Esophagus squamous epithelium (tissue), 5 donors: ENCODE results near the gene CHCHD3. TPM values are rescaled to one million over a fixed set of nuclear protein-coding genes. Genes with fewer than 3 reads are reported as not detected.

Experiments
- DNase-seq: peaks from one replicate; lab custom pipeline; 2025; lab: John Stamatoyannopoulos, UW
- H3K27ac ChIP-seq, 4 donors: fragments of 200-600 bp; sonication (generic); one replicate each; pipeline ENCODE4 v1.5.1; 2016 to 2019; ENCODE audit warnings: mild to moderate bottlenecking in 1 of 4
- H3K27me3 ChIP-seq, 4 donors: fragments of 200-600 bp; sonication (generic); 1 replicate in 3 of 4; 2 replicates in 1 of 4; pipeline versions ENCODE4 v1.5.1 to v1.6.0; 2017 to 2021; ENCODE audit warnings: antibody characterized with exemption in 1 of 4
- H3K36me3 ChIP-seq, 3 donors: fragments of 200-600 bp; sonication (generic); one replicate each; pipeline ENCODE4 v1.5.1; 2016 to 2019
- H3K4me1 ChIP-seq, 3 donors: fragments of 200-600 bp; sonication (generic); one replicate each; pipeline ENCODE4 v1.5.1; 2017 to 2019
- H3K4me3 ChIP-seq, 4 donors: fragments of 200-600 bp; sonication (generic); 1 replicate in 3 of 4; 2 replicates in 1 of 4; pipeline ENCODE4 v1.5.1; 2016 to 2019; ENCODE audit warnings: mild to moderate bottlenecking in 2 of 4, moderate library complexity in 1 of 4
- H3K9me3 ChIP-seq, 3 donors: fragments of 200-600 bp; sonication (generic); one replicate each; pipeline ENCODE4 v1.5.1; 2016 to 2019
- CTCF ChIP-seq, 6 experiments: fragments of 450-650 bp in 4 of 6; fragments of 200-600 bp in 2 of 6; sonication (generic) in 2 of 6; IDR thresholded peaks; one replicate each; pipeline ENCODE4 v1.5.1; 2016 to 2019; ENCODE audit warnings: antibody characterized with exemption in 6 of 6, mild to moderate bottlenecking in 4 of 6, moderate library complexity in 4 of 6
- POLR2A ChIP-seq, 4 donors: fragments of 450-650 bp; IDR thresholded peaks; one replicate each; pipeline ENCODE4 v1.6.1; 2017; ENCODE audit warnings: antibody characterized with exemption in 4 of 4, mild to moderate bottlenecking in 4 of 4, moderate library complexity in 3 of 4
- WGBS, 2 donors: methylation state at CpG; one replicate each; pipeline ENCODE4 v1.1.5; 2018; 5-methylcytosine and 5-hydroxymethylcytosine counted together
- intact Hi-C: fragments of 100-400 bp; cut with DNase I; formaldehyde crosslinking; loops from one replicate; pipeline ENCODE4 v1.15.0; 2022
- total RNA-seq, 4 donors: library from RNA; depleted of rRNA; stranded (reverse); fragments of >200 nt; gene quantifications; one replicate each; pipeline ENCODE4 v1.1.0, GENCODE V29; 2016
- donor health status: DM: yes; HTN: yes; CAD: no.

CHCHD3 gene
- total RNA-seq, 4 donors from 2014 or later, result 36.8 to 55.0 (median 40.9) TPM

- no peak for DNase-seq
- no peak for TF ChIP-seq CTCF (IDR thresholded peaks at IDR 0.05)
- no peak for TF ChIP-seq POLR2A (IDR thresholded peaks at IDR 0.05)
- 78 to 82% methylated on average over 5 of the region's 5 CpGs for WGBS, 2 donors
- intact Hi-C loops, result no loop called here
- Histone ChIP-seq H3K36me3 (no peaks in the 10 kb centered on the region), H3K27ac (no peak overlapping the region), H3K4me1 (no peaks in the 10 kb centered on the region), H3K9me3 (no peaks in the 10 kb centered on the region), H3K27me3 (no peaks in the 10 kb centered on the region), H3K4me3 (no peak overlapping the region)
Measured at GRCh38 chr7:132872034-132872433, 209.9 kb downstream of the CHCHD3 start.

- 84 to 88% methylated on average over 6 of the region's 6 CpGs for WGBS, 2 donors
- Histone ChIP-seq H3K4me1 (no peaks in the 10 kb centered on the region), H3K27me3 (no peaks in the 10 kb centered on the region), H3K36me3 (no peaks in the 10 kb centered on the region), H3K27ac (no peak overlapping the region), H3K9me3 (no peaks in the 10 kb centered on the region), H3K4me3 (no peak overlapping the region)
- DNase-seq, result no peak
- no peak for TF ChIP-seq CTCF (IDR thresholded peaks at IDR 0.05)
- no peak for TF ChIP-seq POLR2A (IDR thresholded peaks at IDR 0.05)
- intact Hi-C loops, result no loop called here
Measured at GRCh38 chr7:132871419-132871818, 210.5 kb downstream of the CHCHD3 start.

GRCh38 chr7:132869166-132869861, 212.6 kb downstream of the CHCHD3 start:
- no peak for TF ChIP-seq CTCF (IDR thresholded peaks at IDR 0.05)
- TF ChIP-seq POLR2A (IDR thresholded peaks at IDR 0.05), result no peak
- Histone ChIP-seq H3K27ac (no peak overlapping the region), H3K4me3 (no peak overlapping the region), H3K4me1 (no peaks in the 10 kb centered on the region), H3K9me3 (no peaks in the 10 kb centered on the region), H3K27me3 (no peaks in the 10 kb centered on the region), H3K36me3 (no peaks in the 10 kb centered on the region)
- DNase-seq, result no peak
- WGBS, 2 donors, result 85 to 91% methylated on average over 4 to 5 of the region's 5 CpGs
- intact Hi-C loops, result no loop called here

- Histone ChIP-seq H3K4me1 (no peaks in the 10 kb centered on the region), H3K27ac (no peak overlapping the region), H3K36me3 (no peaks in the 10 kb centered on the region), H3K27me3 (no peaks in the 10 kb centered on the region), H3K4me3 (no peak overlapping the region), H3K9me3 (no peaks in the 10 kb centered on the region)
- intact Hi-C loops, result no loop called here
- no peak for DNase-seq
- TF ChIP-seq CTCF (IDR thresholded peaks at IDR 0.05) (no peak), POLR2A (IDR thresholded peaks at IDR 0.05) (no peak)
- 78 to 82% methylated on average over 1 of the region's 1 CpG for WGBS, 2 donors
Measured at GRCh38 chr7:132866551-132866950, 215.3 kb downstream of the CHCHD3 start.

GRCh38 chr7:132866144-132866531, 215.8 kb downstream of the CHCHD3 start:
- Histone ChIP-seq H3K4me1 (no peaks in the 10 kb centered on the region), H3K9me3 (no peaks in the 10 kb centered on the region), H3K36me3 (no peaks in the 10 kb centered on the region), H3K4me3 (no peak overlapping the region), H3K27ac (no peak overlapping the region), H3K27me3 (no peaks in the 10 kb centered on the region)
- TF ChIP-seq CTCF (IDR thresholded peaks at IDR 0.05) (no peak), POLR2A (IDR thresholded peaks at IDR 0.05) (no peak)
- intact Hi-C loops, result no loop called here
- DNase-seq, result no peak
- WGBS, 2 donors, result 96 to 100% methylated on average over 2 of the region's 2 CpGs
